IMR-90 (cell line): ENCODE data around the gene ANKUB1. TPM values are rescaled to one million over a fixed set of nuclear protein-coding genes. Genes with fewer than 3 reads are reported as not detected.

ENCODE experiments used
- ATAC-seq: fragments of 200-7000 bp; cut with Tn5 transposase; 2 replicates; pipeline ENCODE4 v1.9.1; 2020; ENCODE audit warnings: low read depth, mild to moderate bottlenecking, moderate library complexity
- BruUV-seq: library from RNA; stranded (reverse); fragments of 400-500 nt; replicated peaks from 2 replicates; lab custom pipeline; 2021; lab: Mats Ljungman, UMichigan
- CTCF ChIA-PET: fragments of 300-600 bp; formaldehyde crosslinking; extraction: SDS; loops from one replicate; lab custom pipeline; 2021; ENCODE audit warnings: antibody characterized with exemption; lab: Yijun Ruan, JAX
- POLR2A ChIA-PET: fragments of 300-600 bp; sonication (Branson Sonifier 250); formaldehyde crosslinking; loops from one replicate; lab custom pipeline; 2022; ENCODE audit warnings: antibody characterized with exemption; ENCODE audit not compliant: unreplicated experiment; lab: Charles Lee
- DNase-seq: peaks from one replicate; pipeline ENCODE4 v3.0.0; 2013
- H2AFZ ChIP-seq: replicated peaks from 2 replicates; pipeline ENCODE3; 2013; ENCODE audit warnings: low read length, mild to moderate bottlenecking; ENCODE audit not compliant: poor library complexity
- H2AK5ac ChIP-seq: 2 replicates; pipeline ENCODE4 v1.6.1; 2013; ENCODE audit warnings: low read depth, low read length, inconsistent platforms
- H2AK9ac ChIP-seq: replicated peaks from 2 replicates; pipeline ENCODE3; 2013; ENCODE audit warnings: mild to moderate bottlenecking, low read depth, low read length, moderate library complexity; ENCODE audit not compliant: poor library complexity
- H2BK120ac ChIP-seq: 2 replicates; pipeline ENCODE4 v1.6.1; 2013; ENCODE audit warnings: low read depth, low read length, inconsistent platforms
- H2BK15ac ChIP-seq: 3 replicates; pipeline ENCODE4 v1.6.1; 2013; ENCODE audit warnings: low read depth, low read length, inconsistent platforms
- H2BK20ac ChIP-seq: 2 replicates; pipeline ENCODE4 v1.6.1; 2013; ENCODE audit warnings: low read depth, mild to moderate bottlenecking, inconsistent platforms, low read length, moderate library complexity
- H2BK5ac ChIP-seq: 2 replicates; pipeline ENCODE4 v1.6.1; 2013; ENCODE audit warnings: mild to moderate bottlenecking, low read depth, low read length, inconsistent platforms; ENCODE audit not compliant: poor library complexity, severe bottlenecking
- H3K14ac ChIP-seq: replicated peaks from 2 replicates; pipeline ENCODE4 v1.6.1; 2013; ENCODE audit warnings: low read depth, low read length, inconsistent platforms
- H3K18ac ChIP-seq: 2 replicates; pipeline ENCODE4 v1.6.1; 2013; ENCODE audit warnings: low read depth, low read length, control low read depth
- H3K23ac ChIP-seq: 2 replicates; pipeline ENCODE4 v1.6.1; 2013; ENCODE audit warnings: low read depth, low read length, inconsistent platforms
- H3K27ac ChIP-seq: 2 replicates; pipeline ENCODE4 v1.5.1; 2013; ENCODE audit warnings: mild to moderate bottlenecking, control low read depth, low read length; ENCODE audit not compliant: insufficient read depth
- H3K27me3 ChIP-seq: 2 replicates; pipeline ENCODE4 v1.6.1; 2013; ENCODE audit warnings: low read length; ENCODE audit not compliant: control insufficient read depth, insufficient read depth
- H3K36me3 ChIP-seq: 2 replicates; pipeline ENCODE4 v1.6.1; 2013; ENCODE audit warnings: low read length, mixed read lengths; ENCODE audit not compliant: control insufficient read depth, insufficient read depth
- H3K4ac ChIP-seq: 2 replicates; pipeline ENCODE4 v1.6.1; 2013; ENCODE audit warnings: low read depth, low read length, inconsistent platforms
- H3K4me1 ChIP-seq: 2 replicates; pipeline ENCODE4 v1.6.1; 2013; ENCODE audit warnings: low read length, mixed read lengths; ENCODE audit not compliant: control insufficient read depth, insufficient read depth
- H3K4me2 ChIP-seq: 2 replicates; pipeline ENCODE4 v1.6.1; 2013; ENCODE audit warnings: low read depth, mild to moderate bottlenecking, control low read depth, low read length, moderate library complexity
- H3K4me3 ChIP-seq: 2 replicates; pipeline ENCODE4 v1.5.1; 2013; ENCODE audit warnings: low read depth, mild to moderate bottlenecking, control low read depth, low read length, moderate library complexity; ENCODE audit not compliant: insufficient read depth
- H3K56ac ChIP-seq: 2 replicates; pipeline ENCODE4 v1.6.1; 2013; ENCODE audit warnings: low read length, inconsistent platforms; ENCODE audit not compliant: insufficient read depth; ENCODE audit errors: extremely low read depth
- H3K79me1 ChIP-seq, 2 experiments: 2 replicates each; pipeline ENCODE4 v1.6.1; 2013; ENCODE audit warnings: low read length in 2 of 2, inconsistent platforms in 1 of 2, low read depth in 1 of 2
- H3K9ac ChIP-seq: 2 replicates; pipeline ENCODE4 v1.6.1; 2013; ENCODE audit warnings: low read depth, low read length, control low read depth
- H3K9me1 ChIP-seq: 2 replicates; pipeline ENCODE4 v1.6.1; 2013; ENCODE audit warnings: low read length, inconsistent platforms; ENCODE audit not compliant: insufficient read depth
- H3K9me3 ChIP-seq: 2 replicates; pipeline ENCODE4 v1.6.1; 2013; ENCODE audit warnings: low read length; ENCODE audit not compliant: control insufficient read depth, insufficient read depth
- H4K20me1 ChIP-seq: 2 replicates; pipeline ENCODE4 v1.6.1; 2013; ENCODE audit warnings: low read length, inconsistent platforms; ENCODE audit not compliant: insufficient read depth
- H4K5ac ChIP-seq: 2 replicates; pipeline ENCODE4 v1.6.1; 2013; ENCODE audit warnings: mild to moderate bottlenecking, low read depth, low read length, control low read depth
- H4K8ac ChIP-seq, 2 experiments: 2 replicates each; pipeline ENCODE4 v1.6.1; 2013; ENCODE audit warnings: low read depth in 2 of 2, low read length in 2 of 2, control low read depth in 1 of 2, inconsistent platforms in 1 of 2
- H4K91ac ChIP-seq: 2 replicates; pipeline ENCODE4 v1.6.1; 2013; ENCODE audit warnings: low read depth, low read length, inconsistent platforms; ENCODE audit not compliant: insufficient read depth
- BHLHE40 ChIP-seq: fragments of 150-350 bp; IDR thresholded peaks from 2 replicates; pipeline ENCODE4 v1.6.1; 2016; ENCODE audit warnings: mild to moderate bottlenecking, low read depth, low read length
- CEBPB ChIP-seq: IDR thresholded peaks from 2 replicates; pipeline ENCODE4 v1.6.1; 2012; ENCODE audit warnings: low read depth, low read length, improper control_type of control experiment
- CHD1 ChIP-seq: IDR thresholded peaks from 2 replicates; pipeline ENCODE4 v1.6.1; 2012; ENCODE audit warnings: low read depth, low read length, improper control_type of control experiment
- FOS ChIP-seq: fragments of 150-350 bp; IDR thresholded peaks from 2 replicates; pipeline ENCODE4 v1.6.1; 2016; ENCODE audit warnings: low read depth, low read length
- MAFK ChIP-seq: IDR thresholded peaks from 2 replicates; pipeline ENCODE4 v1.6.1; 2012; ENCODE audit warnings: low read depth, low read length, improper control_type of control experiment
- MAZ ChIP-seq: IDR thresholded peaks from 2 replicates; pipeline ENCODE4 v1.6.1; 2012; ENCODE audit warnings: low read depth, mild to moderate bottlenecking, low read length, improper control_type of control experiment, moderate library complexity, borderline replicate concordance
- NFE2L2 ChIP-seq: fragments of 150-350 bp; IDR thresholded peaks from 2 replicates; pipeline ENCODE4 v1.6.1; 2016; ENCODE audit warnings: low read depth, mild to moderate bottlenecking, low read length
- POLR2A ChIP-seq: IDR thresholded peaks from 2 replicates; pipeline ENCODE4 v1.6.1; 2012; ENCODE audit warnings: mild to moderate bottlenecking, low read depth, low read length
- RCOR1 ChIP-seq: IDR thresholded peaks from 2 replicates; pipeline ENCODE4 v1.6.1; 2012; ENCODE audit warnings: mild to moderate bottlenecking, low read length, improper control_type of control experiment; ENCODE audit not compliant: insufficient replicate concordance
- RFX5 ChIP-seq: IDR thresholded peaks from 2 replicates; pipeline ENCODE4 v1.8.0; 2012; ENCODE audit warnings: low read depth, mild to moderate bottlenecking, low read length, moderate library complexity
- USF2 ChIP-seq: fragments of 150-350 bp; IDR thresholded peaks from 2 replicates; pipeline ENCODE4 v1.6.1; 2017; ENCODE audit warnings: mild to moderate bottlenecking, antibody characterized with exemption, low read length, low read depth
- WGBS, 2 experiments: methylation state at CpG; one replicate each; pipeline versions ENCODE4 v1.1.5 to v1.1.7; 2013; ENCODE audit warnings: missing lambda C conversion rate in 2 of 2; ENCODE audit not compliant: insufficient read length in 1 of 2; ENCODE audit errors: extremely low coverage in 2 of 2; 5-methylcytosine and 5-hydroxymethylcytosine counted together
- dilution Hi-C: fragments of 300-500 bp; cut with HindIII; formaldehyde crosslinking; loops from one replicate; pipeline ENCODE4 v1.14.3; 2018; ENCODE audit warnings: low sequenced_read_pairs; ENCODE audit not compliant: unreplicated experiment
- in situ Hi-C: fragments of 300-500 bp; cut with MboI; formaldehyde crosslinking; loops from 3 replicates; pipeline ENCODE4 v1.14.3; 2019; ENCODE audit warnings: low sequenced_read_pairs, inconsistent platforms, mixed read lengths
- intact Hi-C: fragments of 100-400 bp; cut with micrococcal nuclease; formaldehyde crosslinking; loops from 2 replicates; pipeline ENCODE4 v1.10.0; 2022
- polyA plus RNA-seq, 3 experiments: library from polyadenylated mRNA; depleted of rRNA; stranded (reverse); fragments of >200 nt; gene quantifications; 2 replicates each; pipeline ENCODE4 v1.2.3, GENCODE V29; 2012; ENCODE audit warnings: low replicate concordance in 1 of 3
- total RNA-seq: library from RNA; depleted of rRNA; stranded (reverse); fragments of >200 nt; gene quantifications from 2 replicates; pipeline ENCODE4 v1.2.3, GENCODE V29; 2012

ANKUB1 gene
- total and polyA plus RNA-seq, 2 of the 4 experiments (the other 2 are of a cell fraction) = not detected

DNA sequence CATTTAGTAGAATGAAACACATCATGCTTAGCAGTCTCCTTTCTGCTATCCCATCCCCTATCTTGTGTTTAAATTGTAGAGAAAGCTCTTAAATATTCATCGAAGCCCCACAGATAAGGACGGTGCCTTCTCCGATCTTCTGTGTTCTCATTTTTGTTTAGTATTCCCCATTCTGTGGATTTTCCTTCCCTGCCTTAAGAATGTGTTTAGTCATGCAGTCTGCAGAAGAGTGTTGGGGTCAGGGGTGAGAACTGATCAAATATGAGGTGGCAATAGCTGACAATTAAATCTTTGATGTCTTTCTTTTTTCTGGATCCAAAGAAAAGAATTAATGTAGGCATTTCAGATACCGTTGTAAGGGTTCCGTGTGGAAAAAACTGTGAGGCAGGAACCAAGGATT lies 9.3 kb upstream of the ANKUB1 start:
- Histone ChIP-seq H3K9me3 (no peaks in the 10 kb centered on the region), H3K4me2 (no peak overlapping the region), H2AK5ac (no peak overlapping the region), H3K18ac (no peak overlapping the region), H2AFZ (no peak overlapping the region), H3K36me3 (no peaks in the 10 kb centered on the region), H2BK15ac (no peak overlapping the region), H2BK120ac (no peak overlapping the region), H3K56ac (no peak overlapping the region), H3K4ac (no peak overlapping the region), H3K9ac (no peak overlapping the region), H3K9me1 (no peaks in the 10 kb centered on the region), H2BK20ac (no peak overlapping the region), H3K4me1 (no peaks in the 10 kb centered on the region), H4K20me1 (no peaks in the 10 kb centered on the region), H4K5ac (no peak overlapping the region), H3K79me1 (no peaks in the 10 kb centered on the region), H2AK9ac (no peak overlapping the region), H4K91ac (no peak overlapping the region), H4K8ac (no peak overlapping the region), H3K27me3 (no peaks in the 10 kb centered on the region), H3K27ac (no peak overlapping the region), H3K4me3 (no peak overlapping the region), H3K14ac (no peak overlapping the region), H2BK5ac (no peak overlapping the region), H3K23ac (no peak overlapping the region)
- POLR2A ChIA-PET = interaction anchor here (0.6 kb wide), 1 partner anchor 240 kb away, joined by 3 read pairs; no protein-coding TSS in a partner anchor
- ATAC-seq (peak; percentile 42; the same call in 1 of the 2 replicates), DNase-seq (no peak)
- CTCF ChIA-PET = no interaction called here
- intact Hi-C loops (no loop called here), in situ Hi-C loops (no loop called here), dilution Hi-C loops (no loop called here)
- no CpG with 5 or more reads among the region's 5 CpGs for WGBS, 2 experiments
- TF ChIP-seq MAFK = no peak
- TF ChIP-seq USF2 = no peak
- TF ChIP-seq BHLHE40 = no peak
- no peak for TF ChIP-seq NFE2L2
- no peak for TF ChIP-seq RFX5
- TF ChIP-seq CHD1 = no peak
- no peak for TF ChIP-seq CEBPB
- no peak for TF ChIP-seq MAZ
- no peak for TF ChIP-seq RCOR1
- no peak for TF ChIP-seq FOS
- TF ChIP-seq POLR2A = no peak
- no TSS peak for BruUV-seq
